Femur (tissue), 1 donor: ENCODE data around the gene SHISA9.
A peak's percentile ranks its signal among the peaks of the same experiment; 100 is the strongest.

ENCODE experiments used
- DNase-seq: peaks from one replicate; pipeline ENCODE4 v3.0.0-alpha.2; 2017

The SHISA9 gene

GRCh38 chr16:13032911-13033310 is 131.5 kb downstream of the SHISA9 start:
- DNase-seq, result no peak

- DNase-seq, result peak; percentile 43
Measured at GRCh38 chr16:13036600-13036999, 135.2 kb downstream of the SHISA9 start.

GRCh38 chr16:13038591-13038990 is 137.2 kb downstream of the SHISA9 start:
- DNase-seq, result no peak

- no peak for DNase-seq
Measured at GRCh38 chr16:13039526-13039925, 138.1 kb downstream of the SHISA9 start.

- no peak for DNase-seq
Measured at GRCh38 chr16:13041180-13041579, 139.8 kb downstream of the SHISA9 start.

GRCh38 chr16:13041646-13042290 is 140.4 kb downstream of the SHISA9 start:
- no peak for DNase-seq

GRCh38 chr16:13042291-13042685 is 140.9 kb downstream of the SHISA9 start:
- DNase-seq, result no peak

- no peak for DNase-seq
Measured at GRCh38 chr16:13046061-13046821, 144.8 kb downstream of the SHISA9 start.

GRCh38 chr16:13047276-13047675 is 145.9 kb downstream of the SHISA9 start:
- no peak for DNase-seq

- no peak for DNase-seq
Measured at GRCh38 chr16:13049688-13050087, 148.3 kb downstream of the SHISA9 start.

GRCh38 chr16:13052431-13052830 is 151.0 kb downstream of the SHISA9 start:
- DNase-seq, result no peak

- no peak for DNase-seq
Measured at GRCh38 chr16:13055480-13055879, 154.1 kb downstream of the SHISA9 start.

- no peak for DNase-seq
Measured at GRCh38 chr16:13056607-13057006, 155.2 kb downstream of the SHISA9 start.

- DNase-seq, result no peak
Measured at GRCh38 chr16:13060932-13061331, 159.5 kb downstream of the SHISA9 start.

GRCh38 chr16:13061691-13062090 is 160.3 kb downstream of the SHISA9 start:
- no peak for DNase-seq

GRCh38 chr16:13062219-13062618 is 160.8 kb downstream of the SHISA9 start:
- DNase-seq, result no peak

GRCh38 chr16:13063457-13063856 is 162.1 kb downstream of the SHISA9 start:
- no peak for DNase-seq

GRCh38 chr16:13064821-13065220 is 163.4 kb downstream of the SHISA9 start:
- DNase-seq, result no peak

GRCh38 chr16:13067648-13068047 is 166.2 kb downstream of the SHISA9 start:
- DNase-seq, result no peak

GRCh38 chr16:13068912-13069583 is 167.7 kb downstream of the SHISA9 start:
- DNase-seq, result no peak

GRCh38 chr16:13070268-13070667 is 168.9 kb downstream of the SHISA9 start:
- DNase-seq, result no peak

- no peak for DNase-seq
Measured at GRCh38 chr16:13076878-13077277, 175.5 kb downstream of the SHISA9 start.

- DNase-seq, result no peak
Measured at GRCh38 chr16:13077816-13078215, 176.4 kb downstream of the SHISA9 start.

GRCh38 chr16:13080531-13080930 is 179.1 kb downstream of the SHISA9 start:
- DNase-seq, result no peak
